ENCODE measurements around the gene PRKCZ. TPM values are rescaled to one million over a fixed set of nuclear protein-coding genes. Genes with fewer than 3 reads are reported as not detected.

Gene PRKCZ
- total and polyA plus RNA-seq, 9 donors = 3.4 to 16.1 (median 5.8) TPM

DNA sequence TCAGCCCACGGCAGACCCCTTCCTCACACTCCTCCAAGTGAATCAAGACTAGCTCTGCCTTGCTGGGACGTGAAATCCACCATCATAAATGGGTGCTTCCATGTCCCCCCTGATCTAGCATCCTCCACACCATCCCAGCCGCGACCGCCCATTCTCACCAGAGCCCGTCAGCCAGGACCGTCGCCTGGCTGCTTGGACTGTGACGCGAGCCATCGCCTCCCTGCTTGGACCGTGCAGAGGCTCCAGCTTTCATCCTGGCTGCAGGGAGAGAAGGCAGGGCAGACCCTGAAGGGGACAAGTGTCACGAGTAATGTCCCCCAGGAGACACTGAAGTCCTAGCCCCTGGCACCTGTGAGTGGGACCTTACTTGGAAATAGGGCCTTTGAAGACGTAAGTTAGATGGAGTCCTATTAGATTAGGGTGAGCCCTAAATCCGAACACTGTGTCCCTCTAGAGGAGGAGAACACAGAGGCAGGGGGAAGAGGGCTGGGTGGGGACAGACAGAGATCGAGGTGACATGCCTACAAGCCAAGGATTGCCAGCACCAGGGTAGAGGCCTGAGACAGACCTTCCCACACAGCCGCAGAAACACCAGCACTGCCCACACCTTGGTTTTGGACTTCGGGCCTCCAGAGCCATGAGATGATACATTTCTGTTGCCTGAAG lies 12.8 kb upstream of the PRKCZ start:
- 80 to 85% (median 81%) methylated on average over 18 of the region's 18 CpGs for WGBS, 3 donors
- no peaks in the 10 kb centered on the region for H3K4me1 ChIP-seq (ENCODE audit: insufficient read depth)
- intact Hi-C loops (cut with DNase I) = no loop called here
- no peaks in the 10 kb centered on the region for H3K27me3 ChIP-seq
- H3K27ac ChIP-seq = no peak overlapping the region
- no peak overlapping the region for H3K4me3 ChIP-seq
- H3K9me3 ChIP-seq = no peaks in the 10 kb centered on the region
- DNase-seq = no peak
- H3K36me3 ChIP-seq = no peaks in the 10 kb centered on the region
- TF ChIP-seq EP300 (IDR thresholded peaks at IDR 0.05) (no peak), POLR2A (IDR thresholded peaks at IDR 0.05) (no peak)
- TF ChIP-seq, protein P1, sequence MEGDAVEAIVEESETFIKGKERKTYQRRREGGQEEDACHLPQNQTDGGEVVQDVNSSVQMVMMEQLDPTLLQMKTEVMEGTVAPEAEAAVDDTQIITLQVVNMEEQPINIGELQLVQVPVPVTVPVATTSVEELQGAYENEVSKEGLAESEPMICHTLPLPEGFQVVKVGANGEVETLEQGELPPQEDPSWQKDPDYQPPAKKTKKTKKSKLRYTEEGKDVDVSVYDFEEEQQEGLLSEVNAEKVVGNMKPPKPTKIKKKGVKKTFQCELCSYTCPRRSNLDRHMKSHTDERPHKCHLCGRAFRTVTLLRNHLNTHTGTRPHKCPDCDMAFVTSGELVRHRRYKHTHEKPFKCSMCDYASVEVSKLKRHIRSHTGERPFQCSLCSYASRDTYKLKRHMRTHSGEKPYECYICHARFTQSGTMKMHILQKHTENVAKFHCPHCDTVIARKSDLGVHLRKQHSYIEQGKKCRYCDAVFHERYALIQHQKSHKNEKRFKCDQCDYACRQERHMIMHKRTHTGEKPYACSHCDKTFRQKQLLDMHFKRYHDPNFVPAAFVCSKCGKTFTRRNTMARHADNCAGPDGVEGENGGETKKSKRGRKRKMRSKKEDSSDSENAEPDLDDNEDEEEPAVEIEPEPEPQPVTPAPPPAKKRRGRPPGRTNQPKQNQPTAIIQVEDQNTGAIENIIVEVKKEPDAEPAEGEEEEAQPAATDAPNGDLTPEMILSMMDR (IDR thresholded peaks at IDR 0.05) = no peak

DNA sequence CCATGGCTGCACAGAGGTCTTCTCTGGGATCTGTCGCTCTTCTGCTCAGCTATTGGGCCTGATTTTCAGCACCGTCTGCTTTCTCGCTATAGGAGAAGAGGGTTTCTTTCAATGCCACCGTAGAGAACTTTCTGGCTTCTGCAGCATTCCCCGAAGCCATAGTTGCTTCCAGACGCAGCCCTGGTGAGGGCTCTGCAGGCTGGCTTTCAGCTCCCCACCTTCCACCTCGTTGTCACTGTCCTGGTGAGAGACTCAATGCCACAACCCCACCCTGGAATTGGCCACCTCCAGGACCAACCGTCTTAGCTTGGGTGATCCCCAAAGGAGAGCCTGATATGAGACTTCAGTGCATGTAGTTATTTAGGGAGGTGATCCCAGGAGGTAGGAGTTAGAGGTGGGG lies 12.0 kb upstream of the PRKCZ start:
- Histone ChIP-seq H3K27me3 (no peaks in the 10 kb centered on the region), H3K4me3 (no peak overlapping the region), H3K9me3 (no peaks in the 10 kb centered on the region), H3K4me1 (ENCODE audit: insufficient read depth) (no peaks in the 10 kb centered on the region), H3K27ac (no peak overlapping the region), H3K36me3 (no peaks in the 10 kb centered on the region)
- intact Hi-C loops (cut with DNase I) = no loop called here
- TF ChIP-seq, protein P1 (IDR thresholded peaks at IDR 0.05) = no peak
- TF ChIP-seq EP300 (IDR thresholded peaks at IDR 0.05) (no peak), POLR2A (IDR thresholded peaks at IDR 0.05) (no peak)
- WGBS, 3 donors = 86 to 90% (median 88%) methylated on average over 8 of the region's 8 CpGs
- DNase-seq = no peak

DNA sequence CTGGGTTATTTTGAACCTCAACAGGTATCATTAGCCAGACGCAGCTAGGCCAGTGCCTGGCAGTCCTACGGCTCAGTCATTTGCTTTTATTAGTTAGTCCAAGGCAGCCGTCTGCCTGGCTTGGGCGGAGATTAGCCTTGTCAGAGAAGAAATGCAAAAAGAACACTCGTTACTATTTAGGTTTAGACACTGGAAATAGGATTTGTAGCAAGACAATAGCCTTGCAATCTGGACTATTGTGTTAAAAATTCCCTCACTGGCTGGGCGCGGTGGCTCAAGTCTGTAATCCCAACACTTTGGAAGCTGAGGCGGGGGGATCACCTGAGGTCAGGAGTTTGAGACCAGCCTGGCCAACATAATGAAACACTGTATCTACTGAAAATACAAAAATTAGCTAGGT lies 11.0 kb upstream of the PRKCZ start:
- no peak overlapping the region for H3K4me3 ChIP-seq
- intact Hi-C loops (cut with DNase I) = no loop called here
- 79 to 83% (median 80%) methylated on average over 8 of the region's 8 CpGs for WGBS, 3 donors
- H3K36me3 ChIP-seq = no peaks in the 10 kb centered on the region
- H3K4me1 ChIP-seq (ENCODE audit: insufficient read depth) = no peaks in the 10 kb centered on the region
- no peak overlapping the region for H3K27ac ChIP-seq
- no peaks in the 10 kb centered on the region for H3K27me3 ChIP-seq
- TF ChIP-seq, protein P1 (IDR thresholded peaks at IDR 0.05) = no peak
- no peak for TF ChIP-seq POLR2A (IDR thresholded peaks at IDR 0.05)
- TF ChIP-seq EP300 (IDR thresholded peaks at IDR 0.05) = no peak
- no peak for DNase-seq
- H3K9me3 ChIP-seq = no peaks in the 10 kb centered on the region

DNA sequence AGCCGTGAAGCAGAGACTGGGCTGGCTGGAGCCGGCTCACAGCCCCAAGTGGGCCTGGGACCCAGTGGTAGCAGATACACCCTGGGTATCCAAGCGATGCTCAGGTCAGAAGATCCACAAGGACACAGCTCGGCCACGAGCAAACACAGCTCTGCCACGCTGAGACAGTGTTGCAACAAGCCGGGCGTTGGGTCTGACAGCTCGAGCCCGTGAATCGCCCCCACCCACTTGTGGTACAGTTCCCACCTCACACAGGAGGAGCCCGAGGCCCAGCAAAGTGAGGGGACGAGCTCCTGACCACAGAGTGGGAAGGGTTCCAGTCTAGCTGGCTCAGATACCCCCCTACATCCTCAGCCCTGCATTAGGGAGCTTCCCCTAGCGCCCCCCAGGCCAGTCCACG lies 8.9 kb upstream of the PRKCZ start:
- WGBS, 3 donors = 71 to 73% (median 73%) methylated on average over 13 to 15 of the region's 15 CpGs
- no peaks in the 10 kb centered on the region for H3K36me3 ChIP-seq
- no peaks in the 10 kb centered on the region for H3K4me1 ChIP-seq (ENCODE audit: insufficient read depth)
- TF ChIP-seq POLR2A (IDR thresholded peaks at IDR 0.05) (no peak), EP300 (IDR thresholded peaks at IDR 0.05) (no peak)
- TF ChIP-seq, protein P1 (IDR thresholded peaks at IDR 0.05) = no peak
- H3K27ac ChIP-seq = no peak overlapping the region
- intact Hi-C loops (cut with DNase I) = loop anchor here in 2 of 4 donors (5.0 kb wide), 1 partner anchor 84 kb away; no protein-coding TSS in a partner anchor
- no peak overlapping the region for H3K4me3 ChIP-seq
- no peaks in the 10 kb centered on the region for H3K9me3 ChIP-seq
- H3K27me3 ChIP-seq = no peaks in the 10 kb centered on the region
- no peak for DNase-seq
